MCF 10A (cell line): Measurements from ENCODE around the gene DNAJB9. TPM values are rescaled to one million over a fixed set of nuclear protein-coding genes. Genes with fewer than 3 reads are reported as not detected.
"Not testable (repeated sequence)": the region's sequence is repeated elsewhere in the genome, so short reads cannot be mapped to it uniquely, and the experiment has no call there.

Experiments used
- BruUV-seq: library from RNA; stranded (reverse); fragments of 400-500 nt; replicated peaks from 2 replicates; lab custom pipeline; 2021; lab: Mats Ljungman, UMichigan
- CTCF ChIA-PET: fragments of 300-600 bp; sonication (Branson Sonifier 250); formaldehyde crosslinking; extraction: SDS; loops from one replicate; lab custom pipeline; 2021; ENCODE audit warnings: antibody characterized with exemption, inconsistent platforms; lab: Yijun Ruan, JAX
- POLR2A ChIA-PET: fragments of 300-600, 350-650 bp; sonication (Branson Sonifier 250); formaldehyde crosslinking; extraction: SDS; loops from one replicate; lab custom pipeline; 2020; ENCODE audit warnings: antibody characterized with exemption, inconsistent platforms; lab: Yijun Ruan, JAX
- DNase-seq: peaks from one replicate; pipeline ENCODE4 v3.0.0-alpha.2; 2018; ENCODE audit not compliant: unreplicated experiment
- H3K27ac Mint-ChIP-seq: one replicate; pipeline ENCODE4 v1.8.0; 2022; ENCODE audit warnings: mild to moderate bottlenecking, low read depth, mixed read lengths; ENCODE audit not compliant: unreplicated experiment
- H3K27me3 Mint-ChIP-seq: one replicate; pipeline ENCODE4 v1.8.0; 2022; ENCODE audit warnings: mixed read lengths; ENCODE audit not compliant: insufficient read depth, unreplicated experiment
- H3K36me3 Mint-ChIP-seq: one replicate; pipeline ENCODE4 v1.8.0; 2022; ENCODE audit warnings: mild to moderate bottlenecking, moderate library complexity, mixed read lengths; ENCODE audit not compliant: insufficient read depth, unreplicated experiment
- H3K4me1 Mint-ChIP-seq: one replicate; pipeline ENCODE4 v1.8.0; 2022; ENCODE audit warnings: mixed read lengths; ENCODE audit not compliant: insufficient read depth, unreplicated experiment
- H3K4me3 Mint-ChIP-seq: one replicate; pipeline ENCODE4 v1.8.0; 2022; ENCODE audit warnings: mild to moderate bottlenecking, moderate library complexity, mixed read lengths; ENCODE audit not compliant: unreplicated experiment
- H3K9me3 Mint-ChIP-seq: one replicate; pipeline ENCODE4 v1.8.0; 2022; ENCODE audit warnings: mixed read lengths; ENCODE audit not compliant: unreplicated experiment
- intact Hi-C: fragments of 100-400 bp; cut with micrococcal nuclease; formaldehyde crosslinking; loops from 2 replicates; pipeline ENCODE4 v1.14.1; 2022
- total RNA-seq: library from RNA; stranded (reverse); gene quantifications from 2 replicates; pipeline ENCODE4 v1.2.3, GENCODE V29; 2022
- TF ChIP-seq, protein P1 (sequence below): fragments of 200-600 bp; IDR thresholded peaks from one replicate; pipeline ENCODE4 v1.8.0; 2022; ENCODE audit warnings: antibody characterized with exemption, mild to moderate bottlenecking; ENCODE audit not compliant: unreplicated experiment

Gene DNAJB9
- total RNA-seq, 1 experiment from 2014 or later: 45.9 TPM

DNA sequence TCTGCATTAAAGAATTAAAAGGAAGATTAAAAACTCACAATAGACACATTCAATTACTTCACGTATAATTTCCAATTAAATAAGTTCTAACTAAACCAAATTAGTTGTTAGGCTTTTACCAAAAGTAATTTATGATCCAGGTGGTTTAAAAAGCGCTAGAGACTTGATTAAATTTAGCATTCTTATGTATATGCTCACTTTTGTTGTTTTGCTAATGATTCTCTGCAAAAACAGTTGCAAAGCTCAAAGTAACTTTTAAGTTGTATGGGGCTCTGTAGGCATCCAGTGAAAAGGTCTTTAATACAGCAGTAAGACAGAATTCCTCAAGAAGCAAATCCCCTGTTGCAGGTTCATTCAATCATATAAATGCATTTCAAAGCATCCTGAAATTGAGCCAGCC is 28.2 kb upstream of the DNAJB9 start:
- CTCF ChIA-PET: interaction anchor here (0.5 kb wide), 1 partner anchor 30 kb away, joined by 4 read pairs; no protein-coding TSS in a partner anchor
- TF ChIP-seq, protein P1, sequence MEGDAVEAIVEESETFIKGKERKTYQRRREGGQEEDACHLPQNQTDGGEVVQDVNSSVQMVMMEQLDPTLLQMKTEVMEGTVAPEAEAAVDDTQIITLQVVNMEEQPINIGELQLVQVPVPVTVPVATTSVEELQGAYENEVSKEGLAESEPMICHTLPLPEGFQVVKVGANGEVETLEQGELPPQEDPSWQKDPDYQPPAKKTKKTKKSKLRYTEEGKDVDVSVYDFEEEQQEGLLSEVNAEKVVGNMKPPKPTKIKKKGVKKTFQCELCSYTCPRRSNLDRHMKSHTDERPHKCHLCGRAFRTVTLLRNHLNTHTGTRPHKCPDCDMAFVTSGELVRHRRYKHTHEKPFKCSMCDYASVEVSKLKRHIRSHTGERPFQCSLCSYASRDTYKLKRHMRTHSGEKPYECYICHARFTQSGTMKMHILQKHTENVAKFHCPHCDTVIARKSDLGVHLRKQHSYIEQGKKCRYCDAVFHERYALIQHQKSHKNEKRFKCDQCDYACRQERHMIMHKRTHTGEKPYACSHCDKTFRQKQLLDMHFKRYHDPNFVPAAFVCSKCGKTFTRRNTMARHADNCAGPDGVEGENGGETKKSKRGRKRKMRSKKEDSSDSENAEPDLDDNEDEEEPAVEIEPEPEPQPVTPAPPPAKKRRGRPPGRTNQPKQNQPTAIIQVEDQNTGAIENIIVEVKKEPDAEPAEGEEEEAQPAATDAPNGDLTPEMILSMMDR: no peak
- H3K4me3 Mint-ChIP-seq: no peak overlapping the region
- no peaks in the 10 kb centered on the region for H3K9me3 Mint-ChIP-seq
- POLR2A ChIA-PET: interaction anchor here (1.4 kb wide), 1 partner anchor 13 kb away, joined by 3 read pairs; no protein-coding TSS in a partner anchor
- H3K4me1 Mint-ChIP-seq: no peaks in the 10 kb centered on the region
- H3K36me3 Mint-ChIP-seq: no peaks in the 10 kb centered on the region
- DNase-seq: no peak
- no TSS peak for BruUV-seq
- no peaks in the 10 kb centered on the region for H3K27me3 Mint-ChIP-seq
- intact Hi-C loops: no loop called here
- no peak overlapping the region for H3K27ac Mint-ChIP-seq

DNA sequence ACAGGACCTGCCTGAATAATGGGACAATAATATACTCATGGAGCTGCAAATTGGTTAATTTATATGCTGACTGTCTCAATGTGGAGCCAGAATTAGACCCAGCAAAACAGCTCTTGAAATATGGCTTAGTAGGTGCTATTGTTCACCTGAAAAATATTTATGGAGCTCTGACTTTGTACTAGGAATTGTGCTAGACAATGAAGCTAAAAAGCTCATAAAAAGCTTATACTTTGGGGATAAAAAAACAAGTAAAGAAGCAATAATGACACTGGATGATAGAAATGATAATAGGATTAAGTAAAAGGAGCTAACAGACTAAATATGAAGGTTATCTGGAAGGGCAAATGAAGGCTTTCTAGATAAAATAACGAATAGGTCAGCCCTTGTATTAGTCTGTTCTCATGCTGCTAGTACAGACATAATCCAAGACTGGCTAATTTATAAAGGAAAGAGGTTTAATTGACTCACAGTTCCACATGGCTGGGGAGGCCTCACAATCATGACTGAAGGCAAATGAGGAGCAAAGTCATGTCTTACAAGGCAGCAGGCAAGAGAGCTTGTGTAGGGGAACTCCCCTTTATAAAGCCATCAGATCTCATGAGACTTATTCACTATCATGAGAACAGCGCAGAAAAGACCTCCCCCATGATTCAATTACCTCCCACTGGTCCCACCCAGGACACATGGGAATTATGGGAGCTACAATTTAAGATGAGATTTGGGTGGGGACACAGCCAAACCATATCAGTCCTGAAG is 21.4 kb upstream of the DNAJB9 start:
- H3K36me3 Mint-ChIP-seq, H3K27ac Mint-ChIP-seq, intact Hi-C loops, BruUV-seq, H3K9me3 Mint-ChIP-seq, H3K27me3 Mint-ChIP-seq, H3K4me1 Mint-ChIP-seq, DNase-seq, H3K4me3 Mint-ChIP-seq: not testable (repeated sequence)
- POLR2A ChIA-PET: interaction anchor here (0.6 to 2.2 kb wide), 5 partner anchors 18 to 1588 kb away, joined by 3 to 7 read pairs (median 3); partner anchors contain the start of genes DNAJB9 and THAP5
- CTCF ChIA-PET: interaction anchor here (0.6 kb wide), 2 partner anchors 50 kb away, joined by 3 read pairs; no protein-coding TSS in a partner anchor

DNA sequence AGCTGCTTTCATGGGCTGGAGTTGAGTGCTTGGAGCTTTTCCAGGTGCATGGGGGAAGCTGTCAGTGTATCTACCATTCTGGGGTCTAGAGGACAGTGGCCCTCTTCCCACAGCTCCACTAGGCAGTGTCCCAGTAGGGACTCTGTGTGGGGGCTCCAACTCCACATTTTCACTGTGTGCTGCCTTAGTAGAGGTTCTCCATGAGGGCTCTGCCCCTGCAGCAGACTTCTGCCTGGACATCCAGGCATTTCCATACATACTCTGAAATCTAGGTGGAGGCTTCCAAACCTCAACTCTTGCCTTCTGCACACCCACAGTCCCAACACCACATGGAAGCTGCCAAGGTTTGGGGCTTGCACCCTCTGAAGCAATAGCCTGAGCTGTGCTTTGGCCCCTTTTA is 13.0 kb upstream of the DNAJB9 start:
- POLR2A ChIA-PET, H3K4me1 Mint-ChIP-seq, H3K27me3 Mint-ChIP-seq, intact Hi-C loops, DNase-seq, H3K4me3 Mint-ChIP-seq, BruUV-seq, H3K27ac Mint-ChIP-seq: not testable (repeated sequence)
- peaks cover 14% of the 10 kb centered on the region for H3K36me3 Mint-ChIP-seq
- peaks cover 11% of the 10 kb centered on the region for H3K9me3 Mint-ChIP-seq
- CTCF ChIA-PET: interaction anchor here (0.6 to 0.7 kb wide), 2 partner anchors 29 to 266 kb away, joined by 3 read pairs; no protein-coding TSS in a partner anchor

DNA sequence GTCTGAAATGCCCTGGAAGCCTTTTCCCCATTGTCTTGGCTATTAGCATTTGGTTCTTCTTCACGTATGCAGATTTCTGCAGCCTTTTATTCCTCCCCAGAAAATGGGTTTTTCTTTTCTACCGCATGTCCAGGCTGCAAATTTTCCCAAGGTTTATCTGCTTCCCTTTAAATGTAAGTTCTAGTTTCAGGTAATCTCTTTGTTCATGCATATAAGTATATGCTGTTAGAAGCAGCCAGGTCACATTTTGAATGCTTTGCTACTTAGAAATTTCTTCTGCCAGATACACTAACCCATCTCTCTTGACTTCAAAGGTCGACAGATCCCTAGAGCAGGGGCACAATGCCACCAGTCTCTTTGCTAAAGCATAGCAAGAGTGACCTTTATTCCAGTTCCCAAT is 12.5 kb upstream of the DNAJB9 start:
- intact Hi-C loops: no loop called here
- TF ChIP-seq, protein P1: no peak
- no peak for DNase-seq
- Mint-ChIP-seq H3K36me3 (peaks cover 14% of the 10 kb centered on the region), H3K4me1 (no peaks in the 10 kb centered on the region), H3K27me3 (no peaks in the 10 kb centered on the region), H3K4me3 (no peak overlapping the region), H3K27ac (no peak overlapping the region), H3K9me3 (peaks cover 11% of the 10 kb centered on the region)
- CTCF ChIA-PET: interaction anchor here (0.6 to 0.7 kb wide), 2 partner anchors 29 to 266 kb away, joined by 3 read pairs; no protein-coding TSS in a partner anchor
- BruUV-seq: no TSS peak
- POLR2A ChIA-PET: no interaction called here

DNA sequence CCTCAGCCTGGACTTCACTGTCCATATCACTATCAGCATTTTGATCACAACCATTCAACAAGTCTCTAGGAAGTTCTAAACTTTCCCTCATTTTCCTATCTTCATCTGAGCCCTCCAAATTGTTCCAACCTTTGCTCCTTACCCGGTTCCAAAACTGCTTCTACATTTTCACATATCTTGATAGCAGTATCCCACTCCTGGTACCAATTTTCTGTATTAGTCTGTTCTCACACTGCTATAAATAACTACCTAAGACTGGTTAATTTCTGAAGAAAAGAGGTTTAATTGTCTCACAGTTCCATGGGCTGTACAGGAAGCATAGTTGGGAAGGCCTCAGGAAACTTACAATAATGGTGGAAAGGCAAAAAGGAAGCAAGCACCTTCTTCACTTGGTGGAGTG is 12.1 kb upstream of the DNAJB9 start:
- ChIA-PET CTCF (no interaction called here), POLR2A (no interaction called here)
- BruUV-seq: no TSS peak
- Mint-ChIP-seq H3K4me3 (no peak overlapping the region), H3K9me3 (peaks cover 11% of the 10 kb centered on the region), H3K36me3 (peaks cover 14% of the 10 kb centered on the region), H3K4me1 (no peaks in the 10 kb centered on the region), H3K27ac (no peak overlapping the region), H3K27me3 (no peaks in the 10 kb centered on the region)
- DNase-seq: no peak
- TF ChIP-seq, protein P1: no peak
- intact Hi-C loops: no loop called here
